ENCODE measurements around the gene CHCHD4. TPM values are rescaled to one million over a fixed set of nuclear protein-coding genes. Genes with fewer than 3 reads are reported as not detected.

Gene CHCHD4
- total and polyA plus RNA-seq, 2 of the 13 experiments (the other 11 are each of a cell fraction or from before 2014, with no cell fraction given), result 15.8 to 24.1 TPM

DNA sequence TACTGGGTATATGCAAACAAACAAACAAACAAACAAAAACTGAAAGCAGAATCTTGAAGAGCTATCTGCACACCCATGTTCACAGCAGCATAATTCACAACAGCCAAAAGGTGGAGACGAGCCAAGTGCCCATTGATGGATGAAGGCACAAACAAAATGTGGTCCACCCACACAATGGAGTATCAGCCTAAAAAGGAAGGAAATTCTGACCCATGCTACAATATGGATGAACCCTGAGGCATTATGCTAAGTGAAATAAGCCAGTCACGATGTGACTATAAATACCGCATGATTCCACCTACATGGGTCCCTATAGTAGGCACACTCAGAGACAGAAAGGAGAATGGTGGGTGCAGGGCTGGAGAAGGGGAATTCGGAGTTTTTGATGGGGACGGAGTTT, 29.6 kb upstream of the CHCHD4 start:
- DNase-seq (ENCODE audit: low spot score) (no peak), ATAC-seq (no peak), FAIRE-seq (no peak)
- no peak overlapping the region for H2AFZ ChIP-seq (ENCODE audit: low read length)
- no peak overlapping the region for H3K27ac ChIP-seq (ENCODE audit: extremely low read length, insufficient read depth, low read length)
- H3K4me1 ChIP-seq (ENCODE audit: insufficient read depth, low read length), result no peaks in the 10 kb centered on the region
- peaks cover 21 to 52% of the 10 kb centered on the region in 2 experiments for H3K36me3 ChIP-seq (replicated peaks in 1 of 2; ENCODE audit: control insufficient read depth in 1 of 2, insufficient read depth in 2 of 2, low read length in 2 of 2)
- POLR2A ChIA-PET, result interaction anchor here (1.8 kb wide), 1 partner anchor 24 kb away, joined by 4 read pairs; the partner anchor contains the start of genes LSM3 and XPC
- CTCF ChIA-PET (ENCODE audit: low intra/inter-chr PET ratio, low total read pairs), result no interaction called here
- H3K4me3 ChIP-seq (replicated peaks in 1 of 3; ENCODE audit: insufficient read depth in 1 of 3, low read depth in 2 of 3, low read length in 3 of 3), result no peak overlapping the region
- no TSS peak for BruUV-seq (replicated peaks)
- TF ChIP-seq, protein P1, sequence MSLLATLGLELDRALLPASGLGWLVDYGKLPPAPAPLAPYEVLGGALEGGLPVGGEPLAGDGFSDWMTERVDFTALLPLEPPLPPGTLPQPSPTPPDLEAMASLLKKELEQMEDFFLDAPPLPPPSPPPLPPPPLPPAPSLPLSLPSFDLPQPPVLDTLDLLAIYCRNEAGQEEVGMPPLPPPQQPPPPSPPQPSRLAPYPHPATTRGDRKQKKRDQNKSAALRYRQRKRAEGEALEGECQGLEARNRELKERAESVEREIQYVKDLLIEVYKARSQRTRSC (CRISPR knock-in tag; IDR thresholded peaks at IDR 0.05; ENCODE audit: low read depth), result no peak
- TF ChIP-seq SIX1 (CRISPR knock-in tag; IDR thresholded peaks at IDR 0.05; ENCODE audit: borderline replicate concordance), result no peak
- no peak for TF ChIP-seq KDM5A (IDR thresholded peaks at IDR 0.05; ENCODE audit: borderline replicate concordance, low read length)
- TF ChIP-seq ZFY (CRISPR knock-in tag; IDR thresholded peaks at IDR 0.05), result no peak
- no peak for TF ChIP-seq ZNF747 (CRISPR knock-in tag; IDR thresholded peaks at IDR 0.05; ENCODE audit: borderline replicate concordance)
- TF ChIP-seq PCBP2 (optimal IDR thresholded peaks at IDR 0.05; ENCODE audit: low read depth, low read length, poor library complexity, severe bottlenecking), result no peak
- no peak for TF ChIP-seq SCMH1 (CRISPR knock-in tag; IDR thresholded peaks at IDR 0.05; ENCODE audit: borderline replicate concordance)
- H3K27me3 ChIP-seq (ENCODE audit: control insufficient read depth in 1 of 2, insufficient read depth in 2 of 2, low read length in 2 of 2), result no peaks in the 10 kb centered on the region
- 96% methylated on average over 5 of the region's 5 CpGs for whole genome bisulfite sequencing (ENCODE audit: low lambda C conversion rate)
- no peaks in the 10 kb centered on the region for H3K79me2 ChIP-seq (ENCODE audit: insufficient read depth, low read length)
- peaks cover 2% of the 10 kb centered on the region; the same call in 1 of the 2 replicates for H4K20me1 ChIP-seq (ENCODE audit: insufficient read depth, low read length)
- no peak overlapping the region for H3K4me2 ChIP-seq (ENCODE audit: low read depth, low read length)
- in situ Hi-C loops (cut with HindIII; ENCODE audit: extremely low pct_ligation_motif_present, low pct_unique_long_range_greater_than_20kb) (no loop called here), intact Hi-C loops (cut with micrococcal nuclease; ENCODE audit: unreplicated experiment) (no loop called here)
- H3K9ac ChIP-seq (ENCODE audit: insufficient read depth, low read depth, low read length), result no peak overlapping the region
- H3K9me3 ChIP-seq (ENCODE audit: low read length), result no peaks in the 10 kb centered on the region

- Histone ChIP-seq H3K4me3 (replicated peaks in 1 of 3; ENCODE audit: insufficient read depth in 1 of 3, low read depth in 2 of 3, low read length in 3 of 3) (no peak overlapping the region), H3K36me3 (replicated peaks in 1 of 2; ENCODE audit: control insufficient read depth in 1 of 2, insufficient read depth in 2 of 2, low read length in 2 of 2) (peaks cover 19 to 46% of the 10 kb centered on the region in 2 experiments), H3K9ac (ENCODE audit: insufficient read depth, low read depth, low read length) (no peak overlapping the region), H3K79me2 (ENCODE audit: insufficient read depth, low read length) (no peaks in the 10 kb centered on the region), H3K27ac (ENCODE audit: extremely low read length, insufficient read depth, low read length) (no peak overlapping the region), H2AFZ (ENCODE audit: low read length) (no peak overlapping the region), H3K4me2 (ENCODE audit: low read depth, low read length) (no peak overlapping the region), H3K27me3 (ENCODE audit: control insufficient read depth in 1 of 2, insufficient read depth in 2 of 2, low read length in 2 of 2) (no peaks in the 10 kb centered on the region), H3K4me1 (ENCODE audit: insufficient read depth, low read length) (no peaks in the 10 kb centered on the region), H4K20me1 (ENCODE audit: insufficient read depth, low read length) (peaks cover 2% of the 10 kb centered on the region; the same call in 1 of the 2 replicates), H3K9me3 (ENCODE audit: low read length) (no peaks in the 10 kb centered on the region)
- POLR2A ChIA-PET, result interaction anchor here (1.8 kb wide), 1 partner anchor 25 kb away, joined by 4 read pairs; the partner anchor contains the start of genes LSM3 and XPC
- WGBS (ENCODE audit: low lambda C conversion rate), result 100% methylated on average over 6 of the region's 6 CpGs
- TF ChIP-seq ZC3H13 (CRISPR knock-in tag; IDR thresholded peaks at IDR 0.05), result no peak
- intact Hi-C loops (cut with micrococcal nuclease; ENCODE audit: unreplicated experiment), result no loop called here
- DNase-seq (ENCODE audit: low spot score), result no peak
- BruUV-seq (replicated peaks), result no TSS peak
- no peak for ATAC-seq
- in situ Hi-C loops (cut with HindIII; ENCODE audit: extremely low pct_ligation_motif_present, low pct_unique_long_range_greater_than_20kb), result no loop called here
- no peak for FAIRE-seq
- CTCF ChIA-PET (ENCODE audit: low intra/inter-chr PET ratio, low total read pairs), result no interaction called here
Measured at GRCh38 chr3:14153663-14154062, 29.0 kb upstream of the CHCHD4 start.
